BJ (cell line): Measurements from ENCODE around the gene ADRB2. TPM values are rescaled to one million over a fixed set of nuclear protein-coding genes. Genes with fewer than 3 reads are reported as not detected.

Source experiments
- CTCF ChIA-PET: fragments of 350-600 bp; formaldehyde crosslinking; extraction: SDS; loops from one replicate; lab custom pipeline; 2021; ENCODE audit warnings: antibody characterized with exemption, inconsistent platforms; lab: Yijun Ruan, JAX
- POLR2A ChIA-PET: fragments of 300-600 bp; sonication (Branson Sonifier 250); formaldehyde crosslinking; extraction: SDS; loops from one replicate; lab custom pipeline; 2021; ENCODE audit warnings: antibody characterized with exemption; lab: Charles Lee
- DNase-seq: peaks from one replicate; pipeline ENCODE4 v3.0.0-alpha.2; 2011; ENCODE audit warnings: low read depth
- H3K27me3 ChIP-seq: 2 replicates; pipeline ENCODE4 v1.6.0; 2011; ENCODE audit warnings: low read length; ENCODE audit not compliant: control insufficient read depth, insufficient read depth
- H3K36me3 ChIP-seq: 2 replicates; pipeline ENCODE4 v1.5.1; 2011; ENCODE audit warnings: low read length; ENCODE audit not compliant: control insufficient read depth, insufficient read depth
- H3K4me3 ChIP-seq: 2 replicates; pipeline ENCODE4 v1.5.1; 2011; ENCODE audit warnings: low read depth, mild to moderate bottlenecking, control low read depth, low read length
- polyA plus RNA-seq: library from polyadenylated mRNA; depleted of rRNA; stranded (reverse); fragments of >200 nt; gene quantifications from 2 replicates; pipeline ENCODE4 v1.2.3, GENCODE V29; 2011
- TF ChIP-seq, protein P1 (sequence below): IDR thresholded peaks from 2 replicates; pipeline ENCODE4 v1.5.1; 2011; ENCODE audit warnings: low read depth, mild to moderate bottlenecking, control low read depth, inconsistent platforms, low read length, moderate library complexity; ENCODE audit not compliant: insufficient read depth

The ADRB2 gene
- polyA plus RNA-seq, 1 experiment = 0.64 TPM

DNA sequence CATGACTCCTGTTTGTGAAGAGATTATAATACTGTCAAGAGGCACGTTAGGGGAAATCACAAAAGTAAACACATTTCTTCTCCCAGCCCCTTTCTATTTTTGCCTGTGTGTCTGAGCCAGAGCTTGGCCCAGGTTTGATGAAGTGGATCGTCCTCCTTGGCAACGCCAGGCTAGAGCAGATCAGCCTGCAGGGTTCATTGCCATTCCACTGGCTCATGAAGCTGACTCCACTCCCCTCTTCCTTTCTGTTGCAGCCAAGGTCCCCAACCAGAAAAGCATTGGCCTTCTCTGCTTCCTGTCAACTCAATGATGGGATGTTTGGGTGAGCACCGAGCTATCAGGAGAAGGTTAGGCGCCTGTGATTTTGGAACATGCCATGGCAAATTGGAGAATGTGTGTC lies 3.3 kb downstream of the ADRB2 start:
- no peak for DNase-seq
- no peaks in the 10 kb centered on the region for H3K36me3 ChIP-seq
- TF ChIP-seq, protein P1, sequence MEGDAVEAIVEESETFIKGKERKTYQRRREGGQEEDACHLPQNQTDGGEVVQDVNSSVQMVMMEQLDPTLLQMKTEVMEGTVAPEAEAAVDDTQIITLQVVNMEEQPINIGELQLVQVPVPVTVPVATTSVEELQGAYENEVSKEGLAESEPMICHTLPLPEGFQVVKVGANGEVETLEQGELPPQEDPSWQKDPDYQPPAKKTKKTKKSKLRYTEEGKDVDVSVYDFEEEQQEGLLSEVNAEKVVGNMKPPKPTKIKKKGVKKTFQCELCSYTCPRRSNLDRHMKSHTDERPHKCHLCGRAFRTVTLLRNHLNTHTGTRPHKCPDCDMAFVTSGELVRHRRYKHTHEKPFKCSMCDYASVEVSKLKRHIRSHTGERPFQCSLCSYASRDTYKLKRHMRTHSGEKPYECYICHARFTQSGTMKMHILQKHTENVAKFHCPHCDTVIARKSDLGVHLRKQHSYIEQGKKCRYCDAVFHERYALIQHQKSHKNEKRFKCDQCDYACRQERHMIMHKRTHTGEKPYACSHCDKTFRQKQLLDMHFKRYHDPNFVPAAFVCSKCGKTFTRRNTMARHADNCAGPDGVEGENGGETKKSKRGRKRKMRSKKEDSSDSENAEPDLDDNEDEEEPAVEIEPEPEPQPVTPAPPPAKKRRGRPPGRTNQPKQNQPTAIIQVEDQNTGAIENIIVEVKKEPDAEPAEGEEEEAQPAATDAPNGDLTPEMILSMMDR = no peak
- H3K4me3 ChIP-seq = no peak overlapping the region
- CTCF ChIA-PET = interaction anchor here (1.4 to 2.1 kb wide), 3 partner anchors 88 to 285 kb away, joined by 3 to 5 read pairs (median 5); no protein-coding TSS in a partner anchor
- POLR2A ChIA-PET = no interaction called here
- H3K27me3 ChIP-seq = no peaks in the 10 kb centered on the region

DNA sequence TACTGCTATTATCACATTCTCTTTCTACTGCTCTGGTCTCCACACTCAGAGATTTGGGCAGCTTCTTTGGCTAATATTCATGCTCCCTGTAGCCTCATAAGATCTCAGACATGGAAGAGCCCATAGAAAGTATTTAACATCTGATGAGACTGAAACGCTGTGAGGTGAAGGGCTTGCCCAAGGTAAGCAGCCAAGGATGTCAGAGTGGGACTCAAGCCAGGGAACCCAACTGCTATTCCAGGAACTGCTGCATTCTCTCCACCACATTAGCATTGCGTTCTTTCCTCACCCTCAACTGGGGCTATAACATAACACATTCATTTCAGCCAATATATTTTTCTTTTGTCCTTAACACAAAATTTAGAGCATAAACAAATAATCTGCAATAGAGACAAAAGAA lies 3.8 kb downstream of the ADRB2 start:
- ChIA-PET POLR2A (no interaction called here), CTCF (interaction anchor here (1.4 to 3.3 kb wide), 3 partner anchors 9 to 166 kb away, joined by 5 to 12 read pairs (median 5); no protein-coding TSS in a partner anchor)
- Histone ChIP-seq H3K4me3 (no peak overlapping the region), H3K27me3 (no peaks in the 10 kb centered on the region), H3K36me3 (no peaks in the 10 kb centered on the region)
- TF ChIP-seq, protein P1 = no peak
- no peak for DNase-seq

DNA sequence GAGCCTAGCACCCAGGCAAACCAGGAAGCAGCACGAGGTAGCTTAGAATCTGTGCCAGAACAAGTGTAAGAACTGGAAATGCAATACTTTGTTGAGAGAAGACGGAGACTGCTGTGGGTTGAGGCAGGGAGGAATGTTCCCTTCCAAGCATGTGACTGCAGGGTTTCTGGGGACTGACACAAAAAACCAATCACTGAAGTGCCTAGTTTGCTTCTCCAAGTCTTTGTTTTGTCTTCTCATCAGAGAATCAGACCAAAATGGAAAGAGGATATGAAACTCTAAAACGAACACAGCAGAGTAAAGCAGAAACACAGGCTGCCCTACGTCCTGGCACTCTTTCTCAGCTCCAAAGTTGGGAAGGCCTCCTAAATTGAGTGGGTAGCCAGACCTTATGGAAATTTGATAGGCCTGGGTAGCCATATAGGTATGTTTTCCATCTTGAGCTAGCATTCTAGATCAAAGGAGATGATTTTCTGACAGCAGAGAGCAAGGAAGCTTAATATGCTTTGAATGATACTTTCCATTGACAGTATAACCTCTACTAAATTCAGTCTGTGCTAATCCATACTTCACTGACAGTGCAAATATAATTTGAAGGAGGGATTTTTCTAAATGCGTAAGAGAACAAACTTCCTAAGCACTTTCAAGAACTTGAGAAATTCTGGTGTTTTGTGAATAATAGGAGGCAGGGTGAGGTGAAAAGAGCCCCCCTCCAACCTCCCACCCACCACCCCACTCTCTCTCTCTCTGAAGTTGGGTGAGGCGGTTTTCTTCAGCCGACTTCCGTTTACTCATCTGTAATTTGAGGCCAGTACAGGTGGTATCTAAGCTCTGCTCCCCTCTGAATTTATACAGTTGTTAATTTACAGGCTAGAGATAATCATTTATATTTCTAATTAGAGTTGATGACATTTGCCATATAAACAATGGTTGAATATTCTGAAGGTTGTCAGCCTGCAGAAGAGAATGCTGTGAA lies 5.5 kb downstream of the ADRB2 start:
- POLR2A ChIA-PET = no interaction called here
- Histone ChIP-seq H3K27me3 (no peaks in the 10 kb centered on the region), H3K36me3 (no peaks in the 10 kb centered on the region), H3K4me3 (no peak overlapping the region)
- CTCF ChIA-PET = interaction anchor here (1.0 to 3.3 kb wide), 3 partner anchors 11 to 282 kb away, joined by 3 to 12 read pairs (median 3); no protein-coding TSS in a partner anchor
- TF ChIP-seq, protein P1 = no peak
- no peak for DNase-seq

DNA sequence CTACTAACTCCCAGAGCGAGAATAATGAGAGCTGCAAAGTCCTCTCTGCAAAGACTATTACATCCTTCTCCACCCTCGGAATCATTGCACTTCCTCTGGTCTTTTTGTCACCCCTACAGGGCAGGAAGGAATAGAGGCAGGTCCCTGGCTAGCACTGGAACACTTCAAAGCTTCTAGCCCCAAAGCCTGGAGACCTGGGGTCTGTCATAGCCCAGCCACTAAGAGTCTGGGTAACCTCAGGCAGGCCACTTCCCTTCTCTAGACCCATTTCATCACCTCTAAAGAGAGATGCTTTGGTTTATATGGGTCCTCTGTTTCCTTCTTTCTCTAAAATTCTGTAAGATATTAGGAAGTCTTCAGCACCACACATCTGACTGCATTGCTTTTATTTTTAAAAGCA lies 6.7 kb downstream of the ADRB2 start:
- TF ChIP-seq, protein P1 = no peak
- CTCF ChIA-PET = interaction anchor here (1.1 to 3.3 kb wide), 2 partner anchors 12 to 281 kb away, joined by 3 to 12 read pairs; no protein-coding TSS in a partner anchor
- Histone ChIP-seq H3K27me3 (no peaks in the 10 kb centered on the region), H3K4me3 (no peak overlapping the region), H3K36me3 (no peaks in the 10 kb centered on the region)
- DNase-seq = no peak
- POLR2A ChIA-PET = interaction anchor here (0.6 kb wide), 1 partner anchor 86 kb away, joined by 3 read pairs; no protein-coding TSS in a partner anchor

DNA sequence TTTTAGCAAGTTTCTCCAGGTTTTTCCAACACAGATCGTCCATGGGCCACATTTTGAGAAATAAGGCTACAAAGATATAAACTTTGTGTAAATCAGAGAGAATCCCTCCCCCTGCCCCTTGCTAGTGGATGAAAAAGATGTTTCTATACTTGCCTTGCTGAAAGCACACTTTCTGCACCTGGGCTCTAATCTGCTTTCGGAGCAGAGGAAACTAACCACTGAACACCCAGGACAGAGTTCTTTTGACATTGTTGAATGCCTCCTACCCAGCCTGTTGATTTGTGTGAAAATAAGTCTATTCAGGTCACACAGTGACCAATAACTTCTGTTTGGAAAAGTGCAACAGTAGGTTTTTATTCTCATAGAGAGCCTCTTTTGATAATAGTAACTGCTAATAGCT lies 7.5 kb downstream of the ADRB2 start:
- DNase-seq = no peak
- no peak overlapping the region for H3K4me3 ChIP-seq
- H3K27me3 ChIP-seq = no peaks in the 10 kb centered on the region
- H3K36me3 ChIP-seq = no peaks in the 10 kb centered on the region
- ChIA-PET CTCF (no interaction called here), POLR2A (no interaction called here)
- TF ChIP-seq, protein P1 = no peak
